ENCODE measurements around the gene SLC9A3. TPM values are rescaled to one million over a fixed set of nuclear protein-coding genes. Genes with fewer than 3 reads are reported as not detected.

Gene SLC9A3
- polyA plus RNA-seq, 1 of the 3 experiments (the other 2 are of a cell fraction): 1.9 TPM

- Histone ChIP-seq H4K20me1 (ENCODE audit: insufficient read depth) (no peaks in the 10 kb centered on the region; the same call in 1 of the 2 replicates), H3K4me1 (ENCODE audit: control insufficient read depth in 1 of 2, insufficient read depth in 2 of 2, low read depth in 1 of 2, low read length in 1 of 2) (peaks cover 0 to 17% of the 10 kb centered on the region in 2 experiments; a peak in 1 of 4 replicates), H3K9ac (no peak overlapping the region), H3K27ac (ENCODE audit: low read depth in 2 of 2, low read length in 1 of 2) (no peak overlapping the region), H3K4me3 (ENCODE audit: low read depth in 2 of 2, low read length in 1 of 2) (peak overlapping the region; percentile 77 to 90), H3K36me3 (replicated peaks in 1 of 2; ENCODE audit: control insufficient read depth in 1 of 2, insufficient read depth in 2 of 2, low read length in 1 of 2) (peaks cover 13 to 30% of the 10 kb centered on the region in 2 experiments), H3F3A (replicated peaks; ENCODE audit: insufficient read depth) (no peaks in the 10 kb centered on the region), H3K27me3 (ENCODE audit: insufficient read depth) (no peaks in the 10 kb centered on the region), H3K79me2 (ENCODE audit: insufficient read depth) (peaks cover 36% of the 10 kb centered on the region), H3K9me3 (no peaks in the 10 kb centered on the region), H3K4me2 (peak overlapping the region; percentile 99), H2AFZ (ENCODE audit: low read depth) (no peak overlapping the region), H3K9me2 (no peaks in the 10 kb centered on the region)
- no peak for TF ChIP-seq TCF12 (IDR thresholded peaks at IDR 0.05)
- TF ChIP-seq RFX5 (IDR thresholded peaks at IDR 0.05; ENCODE audit: low read length): no peak
- TF ChIP-seq POLR2AphosphoS5 (IDR thresholded peaks at IDR 0.05; ENCODE audit: low read depth, low read length): no peak
- no peak for TF ChIP-seq REST (IDR thresholded peaks at IDR 0.05; ENCODE audit: low read depth, low read length)
- TF ChIP-seq NRF1 (IDR thresholded peaks at IDR 0.05; ENCODE audit: low read depth, low read length): no peak
- TF ChIP-seq MEF2A (IDR thresholded peaks at IDR 0.05; ENCODE audit: borderline replicate concordance, low read depth): no peak
- no peak for TF ChIP-seq PBX3 (IDR thresholded peaks at IDR 0.05)
- TF ChIP-seq USF1 (IDR thresholded peaks at IDR 0.05; ENCODE audit: borderline replicate concordance, low read depth): no peak
- TF ChIP-seq USF2 (IDR thresholded peaks at IDR 0.05; ENCODE audit: borderline replicate concordance, low read depth, low read length): no peak
- TF ChIP-seq CHD2 (IDR thresholded peaks at IDR 0.05; ENCODE audit: low read length, partially characterized antibody): no peak
- no peak for TF ChIP-seq FOXM1 (IDR thresholded peaks at IDR 0.05; ENCODE audit: low read depth)
- TF ChIP-seq MAX (IDR thresholded peaks at IDR 0.05; ENCODE audit: low read depth): no peak
- TF ChIP-seq MXI1 (IDR thresholded peaks at IDR 0.05; ENCODE audit: low read depth, low read length): no peak
- TF ChIP-seq RAD21 (IDR thresholded peaks at IDR 0.05; ENCODE audit: low read length): no peak
- no peak for TF ChIP-seq EP300 (IDR thresholded peaks at IDR 0.05; ENCODE audit: borderline replicate concordance in 1 of 2, low read depth in 1 of 2, low read length in 1 of 2)
- TF ChIP-seq TEAD4 (IDR thresholded peaks at IDR 0.05; ENCODE audit: borderline replicate concordance, insufficient read depth): no peak
- TF ChIP-seq SMC3 (IDR thresholded peaks at IDR 0.05; ENCODE audit: low read depth, low read length): no peak
- TF ChIP-seq GABPA (IDR thresholded peaks at IDR 0.05; ENCODE audit: low read depth): no peak
- no peak for TF ChIP-seq FOSL2 (IDR thresholded peaks at IDR 0.05; ENCODE audit: borderline replicate concordance, low read depth)
- TF ChIP-seq JUND (IDR thresholded peaks at IDR 0.05): no peak
- CTCF ChIA-PET: interaction anchor here (0.7 kb wide), 1 partner anchor 423 kb away, joined by 3 read pairs; no protein-coding TSS in a partner anchor
- DNase-seq: no peak
- WGBS (ENCODE audit: low lambda C conversion rate): 78% methylated on average over 8 of the region's 8 CpGs
- POLR2A ChIA-PET: no interaction called here
Observed at GRCh38 chr5:444226-444625, 80.0 kb downstream of the SLC9A3 start.
